SK-N-SH (cell line): ENCODE results near the gene TMEM198. TPM values are rescaled to one million over a fixed set of nuclear protein-coding genes. Genes with fewer than 3 reads are reported as not detected.

Experiments used
- CTCF ChIA-PET: fragments of 300-600, 350-600 bp; formaldehyde crosslinking; extraction: SDS; loops from one replicate; lab custom pipeline; 2021; lab: Yijun Ruan, JAX
- POLR2A ChIA-PET: fragments of 350-600 bp; sonication (Branson Sonifier 250); formaldehyde crosslinking; extraction: SDS; loops from one replicate; lab custom pipeline; 2020; ENCODE audit warnings: antibody characterized with exemption, inconsistent platforms; lab: Yijun Ruan, JAX
- DNase-seq: peaks from one replicate; pipeline ENCODE4 v3.0.0; 2012
- H2AFZ ChIP-seq: fragments of 200-600 bp; sonication (generic); 2 replicates; pipeline ENCODE4 v1.8.1; 2016; ENCODE audit warnings: antibody characterized with exemption, mild to moderate bottlenecking, low read depth
- H3F3A ChIP-seq: fragments of 200-600 bp; sonication (generic); replicated peaks from 2 replicates; pipeline ENCODE3; 2016; ENCODE audit warnings: antibody characterized with exemption, mild to moderate bottlenecking; ENCODE audit not compliant: insufficient read depth
- H3K27ac ChIP-seq, 2 experiments: fragments of 200-500 bp in 1 of 2; fragments of 200-600 bp in 1 of 2; sonication (Bioruptor generic) in 1 of 2; sonication (generic), shearing (Covaris generic) in 1 of 2; 2 replicates each; pipeline versions ENCODE4 v1.5.1 to v1.6.1; 2014 to 2016; ENCODE audit warnings: low read depth in 2 of 2, inconsistent platforms in 1 of 2, low read length in 1 of 2, mild to moderate bottlenecking in 1 of 2, mixed read lengths in 1 of 2
- H3K27me3 ChIP-seq: fragments of 200-600 bp; sonication (generic), shearing (Covaris generic); 2 replicates; pipeline ENCODE4 v1.6.1; 2016; ENCODE audit warnings: mixed run types; ENCODE audit not compliant: insufficient read depth
- H3K36me3 ChIP-seq, 2 experiments: fragments of 200-500 bp in 1 of 2; fragments of 200-600 bp in 1 of 2; sonication (Bioruptor generic) in 1 of 2; sonication (generic) in 1 of 2; replicated peaks in 1 of 2; 2 replicates each; pipeline versions ENCODE3 to v1.5.1; 2014 to 2016; ENCODE audit warnings: low read length in 1 of 2, mild to moderate bottlenecking in 1 of 2; ENCODE audit not compliant: insufficient read depth in 2 of 2, control insufficient read depth in 1 of 2
- H3K4me1 ChIP-seq, 2 experiments: fragments of 200-500 bp in 1 of 2; fragments of 200-600 bp in 1 of 2; sonication (Bioruptor generic) in 1 of 2; sonication (generic), shearing (Covaris generic) in 1 of 2; 2 replicates each; pipeline versions ENCODE4 v1.5.1 to v1.6.1; 2014 to 2016; ENCODE audit warnings: low read depth in 1 of 2, low read length in 1 of 2, mixed run types in 1 of 2; ENCODE audit not compliant: insufficient read depth in 2 of 2, control insufficient read depth in 1 of 2
- H3K4me2 ChIP-seq: fragments of 200-600 bp; sonication (generic), shearing (Covaris generic); 2 replicates; pipeline ENCODE4 v1.6.1; 2017; ENCODE audit warnings: mixed run types
- H3K4me3 ChIP-seq, 2 experiments: fragments of 200-500 bp in 1 of 2; fragments of 200-600 bp in 1 of 2; sonication (Bioruptor generic) in 1 of 2; sonication (generic), shearing (Covaris generic) in 1 of 2; 2 replicates each; pipeline versions ENCODE4 v1.5.1 to v1.8.1; 2014 to 2016; ENCODE audit warnings: low read depth in 2 of 2, inconsistent platforms in 1 of 2, low read length in 1 of 2, mild to moderate bottlenecking in 1 of 2, mixed read lengths in 1 of 2, moderate library complexity in 1 of 2
- H3K79me2 ChIP-seq: fragments of 200-600 bp; sonication (generic); 2 replicates; pipeline ENCODE4 v1.8.1; 2017; ENCODE audit warnings: mild to moderate bottlenecking; ENCODE audit not compliant: insufficient read depth
- H3K9ac ChIP-seq: fragments of 200-600 bp; sonication (generic); 2 replicates; pipeline ENCODE4 v1.6.1; 2017; ENCODE audit warnings: mixed run types
- H3K9me2 ChIP-seq: fragments of 200-600 bp; sonication (generic); 2 replicates; pipeline ENCODE4 v1.6.1; 2017; ENCODE audit warnings: mixed run types
- H3K9me3 ChIP-seq: fragments of 200-600 bp; sonication (generic); 2 replicates; pipeline ENCODE4 v1.6.1; 2017; ENCODE audit warnings: mixed run types, mild to moderate bottlenecking, moderate library complexity
- H4K20me1 ChIP-seq: fragments of 200-600 bp; sonication (generic); 2 replicates; pipeline ENCODE4 v1.6.1; 2017; ENCODE audit warnings: mild to moderate bottlenecking, mixed run types; ENCODE audit not compliant: insufficient read depth
- CHD2 ChIP-seq: fragments of 150-350 bp; IDR thresholded peaks from 2 replicates; pipeline ENCODE4 v1.6.1; 2018; ENCODE audit warnings: low read length; ENCODE audit not compliant: partially characterized antibody
- WGBS: methylation state at CpG from one replicate; pipeline ENCODE4 v1.1.6; 2017; ENCODE audit warnings: low lambda C conversion rate; 5-methylcytosine and 5-hydroxymethylcytosine counted together
- polyA plus RNA-seq, 3 experiments: library from polyadenylated mRNA; depleted of rRNA; stranded (reverse); fragments of >200 nt; gene quantifications; 2 replicates each; pipeline ENCODE4 v1.2.3, GENCODE V29; 2012
- TF ChIP-seq, protein P1 (sequence below): fragments of 150-350 bp; IDR thresholded peaks from 2 replicates; pipeline ENCODE4 v1.6.1; 2017; ENCODE audit warnings: antibody characterized with exemption, low read length, low read depth, borderline replicate concordance
- TF ChIP-seq, protein P2 (sequence below): fragments of 200-600 bp; sonication (generic); IDR thresholded peaks from 2 replicates; pipeline ENCODE4 v1.6.1; 2017; ENCODE audit warnings: antibody characterized with exemption, mild to moderate bottlenecking, moderate library complexity
- TF ChIP-seq, protein P3 (sequence below): IDR thresholded peaks from 2 replicates; pipeline ENCODE4 v1.4.0; 2012; ENCODE audit warnings: low read depth, borderline replicate concordance

TMEM198 gene
- polyA plus RNA-seq, 1 of the 3 experiments (the other 2 are of a cell fraction): 4.7 TPM

DNA sequence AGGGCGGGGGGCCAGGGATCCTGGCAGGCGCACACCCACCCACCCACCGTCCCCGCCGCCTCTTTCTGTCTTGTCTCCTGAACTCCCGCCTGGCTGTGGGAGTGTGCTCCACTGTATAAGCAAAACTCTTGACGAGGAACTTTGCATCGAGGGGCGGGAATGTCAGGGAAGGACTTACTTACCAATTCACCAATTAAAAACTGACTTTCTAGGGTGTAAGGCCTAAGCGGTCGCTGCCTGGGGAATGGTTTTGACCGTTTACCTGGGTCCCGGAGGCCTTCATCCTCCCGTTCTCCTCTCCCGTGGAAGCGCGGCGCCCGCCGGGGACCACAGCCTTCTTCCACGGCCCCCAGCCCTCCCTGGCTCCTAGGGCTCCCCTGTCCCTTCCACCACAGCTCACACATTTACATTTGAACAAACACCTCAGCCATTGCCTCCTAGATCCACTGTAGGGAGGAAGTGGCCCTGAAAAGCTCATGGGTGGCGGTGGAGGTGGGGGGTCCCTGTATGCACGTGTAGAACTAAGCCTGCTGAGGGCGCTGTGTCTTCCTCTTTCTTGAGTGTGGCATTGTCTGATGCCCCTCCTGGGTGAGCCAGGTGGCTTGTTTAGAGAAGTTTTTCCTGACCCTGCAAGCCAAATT, 20.7 kb upstream of the TMEM198 start:
- Histone ChIP-seq H3K9me2 (no peaks in the 10 kb centered on the region), H3K36me3 (no peaks in the 10 kb centered on the region), H4K20me1 (no peaks in the 10 kb centered on the region), H3K9ac (no peak overlapping the region), H3K27ac (no peak overlapping the region; a peak in 1 of 4 replicates), H3K4me1 (peaks cover 12 to 75% of the 10 kb centered on the region in 2 experiments; a peak in 2 of 4 replicates), H3K9me3 (no peaks in the 10 kb centered on the region), H3K4me3 (no peak overlapping the region), H2AFZ (no peak overlapping the region), H3K4me2 (no peak overlapping the region), H3F3A (no peaks in the 10 kb centered on the region), H3K27me3 (no peaks in the 10 kb centered on the region), H3K79me2 (no peaks in the 10 kb centered on the region)
- 94% methylated on average over 20 of the region's 24 CpGs for WGBS
- TF ChIP-seq, protein P1, sequence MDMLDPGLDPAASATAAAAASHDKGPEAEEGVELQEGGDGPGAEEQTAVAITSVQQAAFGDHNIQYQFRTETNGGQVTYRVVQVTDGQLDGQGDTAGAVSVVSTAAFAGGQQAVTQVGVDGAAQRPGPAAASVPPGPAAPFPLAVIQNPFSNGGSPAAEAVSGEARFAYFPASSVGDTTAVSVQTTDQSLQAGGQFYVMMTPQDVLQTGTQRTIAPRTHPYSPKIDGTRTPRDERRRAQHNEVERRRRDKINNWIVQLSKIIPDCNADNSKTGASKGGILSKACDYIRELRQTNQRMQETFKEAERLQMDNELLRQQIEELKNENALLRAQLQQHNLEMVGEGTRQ: no peak
- TF ChIP-seq, protein P2, sequence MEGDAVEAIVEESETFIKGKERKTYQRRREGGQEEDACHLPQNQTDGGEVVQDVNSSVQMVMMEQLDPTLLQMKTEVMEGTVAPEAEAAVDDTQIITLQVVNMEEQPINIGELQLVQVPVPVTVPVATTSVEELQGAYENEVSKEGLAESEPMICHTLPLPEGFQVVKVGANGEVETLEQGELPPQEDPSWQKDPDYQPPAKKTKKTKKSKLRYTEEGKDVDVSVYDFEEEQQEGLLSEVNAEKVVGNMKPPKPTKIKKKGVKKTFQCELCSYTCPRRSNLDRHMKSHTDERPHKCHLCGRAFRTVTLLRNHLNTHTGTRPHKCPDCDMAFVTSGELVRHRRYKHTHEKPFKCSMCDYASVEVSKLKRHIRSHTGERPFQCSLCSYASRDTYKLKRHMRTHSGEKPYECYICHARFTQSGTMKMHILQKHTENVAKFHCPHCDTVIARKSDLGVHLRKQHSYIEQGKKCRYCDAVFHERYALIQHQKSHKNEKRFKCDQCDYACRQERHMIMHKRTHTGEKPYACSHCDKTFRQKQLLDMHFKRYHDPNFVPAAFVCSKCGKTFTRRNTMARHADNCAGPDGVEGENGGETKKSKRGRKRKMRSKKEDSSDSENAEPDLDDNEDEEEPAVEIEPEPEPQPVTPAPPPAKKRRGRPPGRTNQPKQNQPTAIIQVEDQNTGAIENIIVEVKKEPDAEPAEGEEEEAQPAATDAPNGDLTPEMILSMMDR: 0 out of 2 replicates have a peak, but pooled peaks have one; percentile 14
- TF ChIP-seq, protein P3, sequence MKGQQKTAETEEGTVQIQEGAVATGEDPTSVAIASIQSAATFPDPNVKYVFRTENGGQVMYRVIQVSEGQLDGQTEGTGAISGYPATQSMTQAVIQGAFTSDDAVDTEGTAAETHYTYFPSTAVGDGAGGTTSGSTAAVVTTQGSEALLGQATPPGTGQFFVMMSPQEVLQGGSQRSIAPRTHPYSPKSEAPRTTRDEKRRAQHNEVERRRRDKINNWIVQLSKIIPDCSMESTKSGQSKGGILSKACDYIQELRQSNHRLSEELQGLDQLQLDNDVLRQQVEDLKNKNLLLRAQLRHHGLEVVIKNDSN: no peak
- POLR2A ChIA-PET: interaction anchor here (8.0 kb wide), 1 partner anchor 11 kb away, joined by 210 read pairs; the partner anchor contains the start of gene ASIC4
- no peak for DNase-seq
- CTCF ChIA-PET: interaction anchor here (1.3 to 62.1 kb wide), 5 partner anchors 18 to 122 kb away, joined by 3 to 2824 read pairs (median 168); partner anchors contain the start of genes ASIC4, CHPF, GMPPA and TMEM198

DNA sequence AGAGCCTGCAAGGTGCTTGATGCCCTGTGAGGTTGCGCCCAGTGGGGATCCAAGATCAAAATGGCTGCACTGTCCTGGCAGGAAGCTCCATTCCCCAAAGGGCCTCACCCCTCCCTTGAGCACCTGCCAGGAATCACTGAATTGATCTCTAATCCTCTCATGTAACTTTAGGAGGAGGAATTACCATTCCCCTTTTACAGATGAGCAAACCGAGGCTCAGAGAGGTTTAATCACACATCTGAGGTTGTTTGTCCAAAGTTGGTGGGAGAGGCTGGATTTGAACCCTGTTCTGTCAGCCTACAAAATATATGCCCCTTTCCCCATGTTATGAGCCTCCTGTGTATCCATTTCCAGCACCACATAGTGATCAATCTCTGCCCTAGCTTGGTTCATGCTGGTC, 19.0 kb upstream of the TMEM198 start:
- Histone ChIP-seq H3K4me3 (no peak overlapping the region), H3K9ac (no peak overlapping the region), H4K20me1 (no peaks in the 10 kb centered on the region), H3K27me3 (no peaks in the 10 kb centered on the region), H3K9me2 (no peaks in the 10 kb centered on the region), H3K9me3 (no peaks in the 10 kb centered on the region), H3K79me2 (no peaks in the 10 kb centered on the region), H3K4me2 (no peak overlapping the region), H3F3A (no peaks in the 10 kb centered on the region), H3K4me1 (peaks cover 12 to 69% of the 10 kb centered on the region in 2 experiments; a peak in 2 of 4 replicates), H3K27ac (peak overlapping the region in 1 of 2 experiments; percentile 98; a peak in 2 of 4 replicates), H3K36me3 (no peaks in the 10 kb centered on the region), H2AFZ (no peak overlapping the region)
- ChIA-PET CTCF (interaction anchor here (1.9 to 62.1 kb wide), 5 partner anchors 16 to 136 kb away, joined by 4 to 2824 read pairs (median 168); partner anchors contain the start of genes ASIC4, CHPF, GMPPA and TMEM198), POLR2A (interaction anchor here (1.4 to 8.0 kb wide), 3 partner anchors 12 to 71 kb away, joined by 5 to 210 read pairs (median 53); partner anchors contain the start of genes ASIC4 and GMPPA)
- TF ChIP-seq CHD2: no peak
- WGBS: 61% methylated on average over 2 of the region's 2 CpGs
- no peak for DNase-seq
